GM18526 (cell line): ENCODE results near the gene VSX1.

ENCODE experiments used
- POLR2A ChIP-seq: IDR thresholded peaks from 3 replicates; pipeline ENCODE4 v1.6.1; 2011; ENCODE audit not compliant: insufficient read length; ENCODE audit errors: extremely low read depth

The VSX1 gene

DNA sequence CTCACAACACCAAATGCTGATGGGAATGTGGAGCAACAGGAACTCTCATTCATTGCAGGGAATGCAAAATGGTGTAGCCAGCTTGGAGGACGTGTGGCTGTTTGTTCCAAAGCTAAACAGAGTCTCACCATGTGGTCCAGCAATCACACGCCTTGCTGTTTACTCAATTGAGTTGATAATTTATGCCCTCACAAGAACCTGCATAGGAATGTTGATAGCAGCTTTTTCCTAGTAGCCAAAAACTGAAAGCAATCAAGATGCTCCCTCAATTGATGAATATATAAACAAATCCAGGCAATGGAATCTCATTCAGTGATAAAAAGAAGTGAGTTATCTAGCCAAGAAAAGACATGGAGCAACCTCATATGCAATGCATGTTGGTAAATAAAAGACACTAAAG is 15.6 kb upstream of the VSX1 start:
- no peak for TF ChIP-seq POLR2A

GRCh38 chr20:25090492-25091429 is 8.8 kb upstream of the VSX1 start:
- no peak for TF ChIP-seq POLR2A

DNA sequence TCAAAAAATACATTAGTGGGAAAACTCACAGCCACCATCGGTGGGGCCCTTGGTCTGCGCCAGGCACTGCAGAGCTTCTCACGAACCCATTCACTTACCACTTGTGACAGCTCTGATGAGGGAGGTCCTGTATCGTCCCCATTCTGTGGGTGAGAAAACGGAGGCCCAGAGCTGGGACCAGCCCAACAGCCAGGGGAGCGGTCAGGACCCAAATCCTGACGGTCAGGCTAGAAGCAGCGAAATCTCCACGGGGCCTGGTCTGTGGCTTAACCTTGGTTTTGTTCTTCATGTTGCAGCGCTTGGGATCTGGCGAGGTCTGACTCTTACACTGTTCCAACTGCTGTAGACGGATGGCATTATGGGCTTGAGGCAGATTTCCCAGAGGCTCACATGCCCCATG is 7.7 kb upstream of the VSX1 start:
- TF ChIP-seq POLR2A, result no peak

- TF ChIP-seq POLR2A, result no peak
These were observed 7.2 kb upstream of the VSX1 start for GRCh38 chr20:25089096-25089495.

GRCh38 chr20:25088267-25088666 is 6.3 kb upstream of the VSX1 start:
- TF ChIP-seq POLR2A, result no peak

DNA sequence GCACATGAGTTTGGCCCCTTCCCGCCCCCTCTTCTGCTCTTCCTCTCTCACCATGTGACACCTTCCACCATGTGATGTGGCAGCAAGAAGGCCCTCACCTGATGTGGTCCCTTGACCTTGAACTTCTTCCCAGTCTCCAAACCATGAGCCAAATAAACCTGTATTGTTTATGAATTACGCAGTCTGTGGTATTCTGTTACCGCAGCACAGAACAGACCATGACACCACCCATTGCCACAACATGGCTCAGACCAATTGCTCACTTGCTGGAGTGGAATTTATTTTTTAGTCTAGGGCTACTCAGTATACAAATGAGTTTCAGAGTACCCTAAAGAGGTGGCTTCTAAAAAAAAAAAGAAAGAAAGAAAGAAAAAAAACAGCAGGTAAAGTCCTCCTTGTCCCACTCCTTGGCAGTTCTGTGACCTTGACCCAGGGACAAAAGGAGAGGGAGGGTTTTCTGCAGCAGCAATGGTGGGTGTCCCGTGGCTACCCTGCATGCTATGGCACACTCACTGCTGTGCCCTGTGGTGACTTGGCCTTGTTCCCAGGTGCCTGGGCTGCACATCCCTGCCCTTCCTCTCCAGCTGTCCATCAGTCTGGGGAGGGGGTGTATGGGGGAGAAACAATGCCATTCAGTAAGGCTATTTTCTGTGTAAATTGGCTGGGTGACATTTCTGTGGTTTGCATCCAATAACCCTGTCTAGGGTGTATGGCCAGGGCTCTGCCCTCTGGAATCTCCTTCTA is 5.4 kb upstream of the VSX1 start:
- no peak for TF ChIP-seq POLR2A

- no peak for TF ChIP-seq POLR2A
These were observed 4.0 kb upstream of the VSX1 start for GRCh38 chr20:25085756-25086495.

- no peak for TF ChIP-seq POLR2A
These were observed 2.8 kb upstream of the VSX1 start for GRCh38 chr20:25084626-25085187.

GRCh38 chr20:25083773-25084625 is 2.1 kb upstream of the VSX1 start:
- no peak for TF ChIP-seq POLR2A

- TF ChIP-seq POLR2A, result no peak
These were observed 1.3 kb upstream of the VSX1 start for GRCh38 chr20:25083141-25083772.

DNA sequence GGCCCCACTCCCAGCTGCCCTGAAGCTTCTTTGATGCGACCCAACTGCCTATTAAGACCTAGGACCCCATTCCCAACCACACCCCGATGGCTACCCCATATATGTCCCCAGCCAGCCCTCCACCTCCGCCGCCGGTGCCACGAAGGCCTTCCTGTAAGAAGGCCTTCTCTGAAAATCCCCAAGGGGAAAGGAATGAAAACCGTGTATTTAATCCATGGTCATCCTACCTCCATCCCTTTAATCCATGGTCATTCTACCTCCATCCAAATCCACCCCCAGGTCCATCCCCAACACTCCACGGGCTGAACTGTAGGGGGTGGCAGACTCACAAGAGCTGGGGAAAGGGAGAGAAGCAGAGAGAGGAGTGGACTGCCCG is 545 bp upstream of the VSX1 start:
- no peak for TF ChIP-seq POLR2A

GRCh38 chr20:25081065-25081729 is 744 bp downstream of the VSX1 start:
- TF ChIP-seq POLR2A, result no peak

- no peak for TF ChIP-seq POLR2A
These were observed 2.8 kb downstream of the VSX1 start for GRCh38 chr20:25079171-25079570.
